HepG2 (cell line): Measurements from ENCODE around the gene TDRD1. TPM values are rescaled to one million over a fixed set of nuclear protein-coding genes. Genes with fewer than 3 reads are reported as not detected.

Experiments used
- ARID5B ChIP-seq: IDR thresholded peaks from 2 replicates; pipeline ENCODE4 v1.4.0; 2020; ENCODE audit warnings: mild to moderate bottlenecking, missing genetic modification reagents
- CEBPB ChIP-seq: IDR thresholded peaks from 2 replicates; pipeline ENCODE4 v1.6.1; 2011; ENCODE audit warnings: low read depth, low read length, improper control_type of control experiment, borderline replicate concordance
- MYC ChIP-seq: sonication (generic); formaldehyde crosslinking; IDR thresholded peaks from 2 replicates; pipeline ENCODE4 v1.9.0; 2021; ENCODE audit warnings: missing genetic modification reagents, borderline replicate concordance
- NFE2L1 ChIP-seq: sonication (generic); formaldehyde crosslinking; IDR thresholded peaks from 2 replicates; pipeline ENCODE4 v1.4.0; 2020; ENCODE audit warnings: missing genetic modification reagents, mild to moderate bottlenecking, borderline replicate concordance
- ZNF747 ChIP-seq: sonication (generic); formaldehyde crosslinking; IDR thresholded peaks from 2 replicates; pipeline ENCODE4 v1.8.1; 2023; ENCODE audit warnings: missing genetic modification reagents, mild to moderate bottlenecking, borderline replicate concordance
- ZSCAN22 ChIP-seq: sonication (generic); formaldehyde crosslinking; IDR thresholded peaks from 2 replicates; pipeline ENCODE4 v1.4.0; 2020; ENCODE audit warnings: mild to moderate bottlenecking, missing genetic modification reagents
- polyA plus RNA-seq, 8 experiments: library from polyadenylated mRNA; depleted of rRNA in 3 of 8; stranded (reverse) in 7 of 8; unstranded in 1 of 8; fragments of >200 nt; fragmentation: Illumina TruSeq in 4 of 8; extraction: Trizol in 4 of 8; gene quantifications; 2 replicates each; pipeline versions ENCODE4 v1.2.1 to v1.2.3, GENCODE V29; 2011 to 2016; ENCODE audit warnings: low read depth in 4 of 8, missing spikeins in 1 of 8, mixed read lengths in 1 of 8; ENCODE audit not compliant: insufficient read depth in 1 of 8
- total RNA-seq, 5 experiments: library from RNA; depleted of rRNA; stranded (reverse); fragments of >200 nt; fragmentation: Illumina TruSeq; extraction: Trizol; gene quantifications; 2 replicates each; pipeline ENCODE4 v1.2.3, GENCODE V29; 2016; ENCODE audit warnings: low read depth in 1 of 5
- TF ChIP-seq, protein P1 (sequence below): sonication (generic); formaldehyde crosslinking; IDR thresholded peaks from one replicate; pipeline ENCODE4 v1.5.1; 2020; ENCODE audit warnings: mild to moderate bottlenecking, missing genetic modification reagents; ENCODE audit errors: not compliant biosample characterization

The TDRD1 gene
- total and polyA plus RNA-seq, 2 of the 13 experiments (the other 11 are each of a cell fraction or from before 2014, with no cell fraction given): not detected

- TF ChIP-seq, protein P1, sequence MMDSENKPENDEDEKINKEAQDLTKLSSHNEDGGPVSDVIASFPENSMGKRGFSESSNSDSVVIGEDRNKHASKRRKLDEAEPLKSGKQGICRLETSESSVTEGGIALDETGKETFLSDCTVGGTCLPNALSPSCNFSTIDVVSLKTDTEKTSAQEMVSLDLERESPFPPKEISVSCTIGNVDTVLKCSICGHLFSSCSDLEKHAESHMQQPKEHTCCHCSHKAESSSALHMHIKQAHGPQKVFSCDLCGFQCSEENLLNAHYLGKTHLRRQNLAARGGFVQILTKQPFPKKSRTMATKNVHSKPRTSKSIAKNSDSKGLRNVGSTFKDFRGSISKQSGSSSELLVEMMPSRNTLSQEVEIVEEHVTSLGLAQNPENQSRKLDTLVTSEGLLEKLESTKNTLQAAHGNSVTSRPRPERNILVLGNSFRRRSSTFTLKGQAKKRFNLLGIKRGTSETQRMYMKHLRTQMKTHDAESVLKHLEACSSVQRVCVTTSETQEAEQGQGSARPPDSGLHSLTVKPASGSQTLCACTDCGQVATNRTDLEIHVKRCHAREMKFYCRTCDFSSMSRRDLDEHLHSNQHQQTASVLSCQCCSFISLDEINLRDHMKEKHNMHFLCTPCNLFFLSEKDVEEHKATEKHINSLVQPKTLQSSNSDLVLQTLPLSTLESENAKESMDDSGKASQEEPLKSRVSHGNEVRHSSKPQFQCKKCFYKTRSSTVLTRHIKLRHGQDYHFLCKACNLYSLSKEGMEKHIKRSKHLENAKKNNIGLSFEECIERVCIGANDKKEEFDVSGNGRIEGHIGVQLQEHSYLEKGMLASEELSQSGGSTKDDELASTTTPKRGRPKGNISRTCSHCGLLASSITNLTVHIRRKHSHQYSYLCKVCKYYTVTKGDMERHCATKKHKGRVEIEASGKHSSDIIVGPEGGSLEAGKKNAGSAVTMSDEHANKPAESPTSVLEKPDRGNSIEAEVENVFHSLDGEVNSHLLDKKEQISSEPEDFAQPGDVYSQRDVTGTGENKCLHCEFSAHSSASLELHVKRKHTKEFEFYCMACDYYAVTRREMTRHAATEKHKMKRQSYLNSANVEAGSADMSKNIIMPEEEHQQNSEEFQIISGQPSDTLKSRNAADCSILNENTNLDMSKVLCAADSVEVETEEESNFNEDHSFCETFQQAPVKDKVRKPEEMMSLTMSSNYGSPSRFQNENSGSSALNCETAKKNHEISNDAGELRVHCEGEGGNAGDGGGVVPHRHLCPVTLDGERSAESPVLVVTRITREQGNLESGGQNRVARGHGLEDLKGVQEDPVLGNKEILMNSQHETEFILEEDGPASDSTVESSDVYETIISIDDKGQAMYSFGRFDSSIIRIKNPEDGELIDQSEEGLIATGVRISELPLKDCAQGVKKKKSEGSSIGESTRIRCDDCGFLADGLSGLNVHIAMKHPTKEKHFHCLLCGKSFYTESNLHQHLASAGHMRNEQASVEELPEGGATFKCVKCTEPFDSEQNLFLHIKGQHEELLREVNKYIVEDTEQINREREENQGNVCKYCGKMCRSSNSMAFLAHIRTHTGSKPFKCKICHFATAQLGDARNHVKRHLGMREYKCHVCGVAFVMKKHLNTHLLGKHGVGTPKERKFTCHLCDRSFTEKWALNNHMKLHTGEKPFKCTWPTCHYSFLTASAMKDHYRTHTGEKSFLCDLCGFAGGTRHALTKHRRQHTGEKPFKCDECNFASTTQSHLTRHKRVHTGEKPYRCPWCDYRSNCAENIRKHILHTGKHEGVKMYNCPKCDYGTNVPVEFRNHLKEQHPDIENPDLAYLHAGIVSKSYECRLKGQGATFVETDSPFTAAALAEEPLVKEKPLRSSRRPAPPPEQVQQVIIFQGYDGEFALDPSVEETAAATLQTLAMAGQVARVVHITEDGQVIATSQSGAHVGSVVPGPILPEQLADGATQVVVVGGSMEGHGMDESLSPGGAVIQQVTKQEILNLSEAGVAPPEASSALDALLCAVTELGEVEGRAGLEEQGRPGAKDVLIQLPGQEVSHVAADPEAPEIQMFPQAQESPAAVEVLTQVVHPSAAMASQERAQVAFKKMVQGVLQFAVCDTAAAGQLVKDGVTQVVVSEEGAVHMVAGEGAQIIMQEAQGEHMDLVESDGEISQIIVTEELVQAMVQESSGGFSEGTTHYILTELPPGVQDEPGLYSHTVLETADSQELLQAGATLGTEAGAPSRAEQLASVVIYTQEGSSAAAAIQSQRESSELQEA (CRISPR knock-in tag): no peak
- TF ChIP-seq ZNF747 (CRISPR knock-in tag) (peak; percentile 90), ARID5B (CRISPR knock-in tag) (peak; percentile 43; the same call in 1 of the 2 replicates), CEBPB (no peak), MYC (CRISPR knock-in tag) (peak; percentile 62; the same call in 1 of the 2 replicates), ZSCAN22 (CRISPR knock-in tag) (no peak), NFE2L1 (CRISPR knock-in tag) (no peak)
Measured at GRCh38 chr10:114173921-114174694, 5.0 kb upstream of the TDRD1 start, which contains the start of gene CCDC186 (continued).
